Ishikawa (cell line): ENCODE results near the gene SPC24.

Experiments
- CEBPB ChIP-seq: IDR thresholded peaks from 2 replicates; pipeline ENCODE4 v1.6.1; 2012
- EGR1 ChIP-seq: IDR thresholded peaks from 2 replicates; pipeline ENCODE4 v1.6.1; 2012
- NFIC ChIP-seq: IDR thresholded peaks from 2 replicates; pipeline ENCODE4 v1.6.1; 2012
- TEAD4 ChIP-seq: IDR thresholded peaks from 2 replicates; pipeline ENCODE4 v1.6.1; 2012
- USF1 ChIP-seq: IDR thresholded peaks from 2 replicates; pipeline ENCODE4 v1.6.1; 2012
- YY1 ChIP-seq: IDR thresholded peaks from 2 replicates; pipeline ENCODE4 v1.6.1; 2012; ENCODE audit warnings: low read depth
- TF ChIP-seq, protein P1 (sequence below): IDR thresholded peaks from 2 replicates; pipeline ENCODE4 v1.6.1; 2012

DNA sequence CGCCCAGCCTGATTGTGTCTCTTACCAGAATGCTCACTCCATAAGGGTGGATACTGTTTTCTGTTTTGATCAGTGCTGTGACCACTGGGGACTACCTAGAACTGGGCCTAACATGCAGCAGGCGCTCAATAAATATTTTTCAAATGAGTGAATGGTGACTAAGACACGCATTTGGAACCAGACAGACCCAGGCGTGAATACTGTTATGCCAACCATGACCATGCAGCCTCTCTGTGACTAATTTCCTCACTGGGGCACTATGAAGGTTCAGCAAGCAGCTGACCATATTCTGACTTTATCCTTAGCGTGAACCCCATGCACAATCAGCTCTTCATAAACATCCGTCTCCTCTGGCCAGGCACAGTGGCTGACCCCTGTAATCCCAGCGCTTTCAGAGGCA is 13.0 kb upstream of the SPC24 start:
- TF ChIP-seq YY1 (no peak), USF1 (no peak), CEBPB (no peak), TEAD4 (no peak), NFIC (no peak), EGR1 (no peak)
- TF ChIP-seq, protein P1, sequence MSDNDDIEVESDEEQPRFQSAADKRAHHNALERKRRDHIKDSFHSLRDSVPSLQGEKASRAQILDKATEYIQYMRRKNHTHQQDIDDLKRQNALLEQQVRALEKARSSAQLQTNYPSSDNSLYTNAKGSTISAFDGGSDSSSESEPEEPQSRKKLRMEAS, result no peak
